Stimulated activated CD8-positive, alpha-beta memory T cell treated with anti-CD3 and anti-CD28 coated beads, Interleukin-4, amount 100 ng/mL, for 48 hours (primary cell): ENCODE measurements around the gene DPYSL3.
"Not testable (repeated sequence)": the region's sequence is repeated elsewhere in the genome, so short reads cannot be mapped to it uniquely, and the experiment has no call there.

ENCODE experiments used
- DNase-seq: peaks from one replicate; pipeline ENCODE4 v3.0.0-alpha.2; 2020

The DPYSL3 gene

DNA sequence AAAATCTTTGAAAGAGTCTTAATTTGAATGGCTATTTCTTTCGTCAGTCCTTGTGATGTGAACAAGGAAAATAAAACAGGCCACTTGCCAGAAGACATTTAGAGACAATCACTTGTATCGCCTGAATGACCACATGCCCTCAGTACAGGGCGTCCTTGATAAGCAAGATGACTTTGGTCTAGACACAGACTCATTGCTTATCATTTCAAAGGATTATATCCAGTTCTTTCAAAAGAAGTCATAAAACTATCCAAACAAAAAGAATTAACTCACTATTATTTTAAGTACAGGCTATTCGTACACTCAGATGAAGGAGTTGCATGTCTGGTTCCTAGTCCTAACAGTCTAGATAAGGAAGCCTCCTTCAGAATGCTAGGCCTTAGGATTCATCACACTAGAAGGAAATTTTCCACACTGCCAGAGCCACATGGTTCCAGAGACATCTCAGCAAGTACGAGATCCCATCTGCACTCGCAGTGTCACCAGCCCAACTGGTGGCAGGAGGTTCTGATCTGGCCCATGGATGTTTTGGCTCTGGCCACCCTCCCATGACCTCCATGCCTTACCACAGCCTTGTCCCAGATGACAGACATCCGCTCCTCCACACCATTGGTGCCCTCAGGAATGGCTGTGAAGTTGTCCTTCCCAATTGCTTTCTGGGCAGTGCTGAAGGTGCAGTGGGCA lies 109.6 kb downstream of the DPYSL3 start:
- no peak for DNase-seq

DNA sequence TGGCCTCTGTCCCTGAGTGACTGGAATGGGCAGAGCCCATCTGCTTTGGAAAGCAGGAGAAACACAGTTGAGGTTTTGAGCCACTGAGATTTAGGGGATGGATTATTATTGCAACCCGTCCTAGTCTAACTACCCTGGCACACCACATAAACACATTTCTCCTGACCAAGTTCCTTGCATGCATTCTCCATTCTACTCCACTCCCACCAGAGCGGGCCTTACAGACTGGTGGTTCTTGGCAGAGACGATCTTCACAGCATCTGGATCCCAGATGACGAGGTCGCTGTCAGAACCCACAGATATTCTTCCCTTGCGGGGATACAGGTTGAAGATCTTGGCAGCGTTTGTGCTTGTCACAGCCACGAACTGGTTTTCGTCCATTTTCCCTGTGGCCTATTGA lies 111.0 kb downstream of the DPYSL3 start:
- no peak for DNase-seq

DNA sequence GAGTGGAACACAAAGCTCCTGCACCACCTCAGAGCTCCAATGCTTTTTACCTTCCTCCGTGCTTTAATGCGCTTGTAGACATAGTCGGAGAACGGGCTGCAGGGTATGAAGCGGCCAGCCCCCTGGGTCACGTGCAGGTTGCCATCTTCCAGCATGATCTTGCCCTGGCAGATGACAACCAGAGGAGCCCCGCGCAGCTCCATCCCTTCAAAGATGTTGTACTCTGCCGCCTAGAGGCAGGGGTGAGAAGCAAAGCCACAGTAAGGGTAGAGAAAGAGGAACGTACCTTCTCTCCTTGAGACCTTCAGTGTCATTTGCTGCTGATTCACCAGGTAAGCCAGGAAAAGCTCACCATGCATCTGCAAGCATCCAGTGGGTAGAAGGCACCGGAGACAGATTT lies 112.3 kb downstream of the DPYSL3 start:
- no peak for DNase-seq

DNA sequence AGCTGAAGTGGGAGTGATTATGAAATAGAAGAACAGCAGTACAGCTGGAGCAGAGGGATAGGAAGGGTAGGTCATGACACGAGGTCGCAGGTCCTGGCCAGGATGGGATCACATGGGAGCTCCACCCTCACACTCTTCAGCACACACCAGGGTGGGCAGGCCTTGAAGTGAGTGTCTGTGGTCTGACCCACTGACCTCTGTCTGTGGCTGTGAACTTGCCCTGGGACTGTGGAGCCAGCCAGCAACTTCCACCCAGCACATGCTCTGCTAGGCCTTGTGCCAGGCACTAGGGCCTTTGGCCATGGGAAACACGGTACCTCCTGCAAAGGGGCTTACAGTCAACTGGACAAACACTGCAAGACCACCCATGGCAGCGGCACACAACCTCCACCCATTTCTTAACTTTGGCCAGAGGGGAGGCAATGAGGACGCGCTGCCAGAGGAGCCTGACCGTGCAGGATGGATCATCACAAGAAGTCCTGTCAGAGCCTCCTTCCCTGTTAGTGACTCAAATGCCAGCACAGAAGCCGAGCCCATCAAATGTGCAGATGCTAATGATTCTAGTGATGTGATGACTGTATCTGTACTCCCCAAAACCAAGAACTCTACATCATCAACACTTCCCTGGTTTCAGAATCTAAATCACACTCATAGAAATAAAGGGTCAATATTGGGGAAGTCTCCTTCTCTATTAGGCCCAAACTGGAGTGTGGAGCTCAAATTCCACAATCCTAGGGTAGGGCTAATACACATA lies 113.6 kb downstream of the DPYSL3 start:
- DNase-seq: no peak

DNA sequence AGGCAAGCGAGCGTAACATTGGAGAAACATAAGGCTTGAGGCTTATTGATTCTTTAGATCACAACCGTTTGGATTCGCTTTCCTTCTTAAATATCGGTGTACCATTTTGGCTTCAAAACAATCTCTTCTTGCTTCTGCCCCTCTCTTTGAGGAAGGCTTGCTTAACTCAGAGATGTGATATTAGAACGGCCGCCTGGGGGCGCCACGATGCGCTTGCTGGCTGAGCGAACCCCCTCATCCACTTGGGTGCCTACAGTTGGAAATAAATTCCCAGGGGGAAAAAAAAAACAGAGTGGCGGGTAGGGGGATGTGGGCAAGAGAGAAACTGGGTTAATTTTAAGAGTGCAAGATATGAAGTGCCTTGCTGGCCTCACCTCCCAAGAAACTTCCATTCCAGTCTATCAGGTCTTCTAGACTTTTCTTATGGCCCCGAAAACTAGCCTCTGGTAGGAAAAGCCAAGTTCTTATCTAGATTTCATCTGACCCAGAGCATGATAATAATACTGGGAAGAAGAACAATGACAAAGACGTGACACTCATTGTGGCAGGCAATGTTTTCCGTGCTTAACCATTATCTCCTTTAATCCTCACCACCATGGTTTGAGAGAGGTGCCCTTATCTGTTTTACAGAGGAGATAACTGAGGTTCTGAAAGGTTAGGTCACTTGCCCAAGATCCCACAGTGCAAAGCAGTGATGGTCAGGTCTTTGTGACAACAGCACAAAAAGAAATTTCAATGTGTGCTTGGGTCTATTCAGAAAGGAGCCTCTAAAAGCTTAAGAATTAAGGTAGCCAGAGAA lies 115.8 kb downstream of the DPYSL3 start:
- no peak for DNase-seq

DNA sequence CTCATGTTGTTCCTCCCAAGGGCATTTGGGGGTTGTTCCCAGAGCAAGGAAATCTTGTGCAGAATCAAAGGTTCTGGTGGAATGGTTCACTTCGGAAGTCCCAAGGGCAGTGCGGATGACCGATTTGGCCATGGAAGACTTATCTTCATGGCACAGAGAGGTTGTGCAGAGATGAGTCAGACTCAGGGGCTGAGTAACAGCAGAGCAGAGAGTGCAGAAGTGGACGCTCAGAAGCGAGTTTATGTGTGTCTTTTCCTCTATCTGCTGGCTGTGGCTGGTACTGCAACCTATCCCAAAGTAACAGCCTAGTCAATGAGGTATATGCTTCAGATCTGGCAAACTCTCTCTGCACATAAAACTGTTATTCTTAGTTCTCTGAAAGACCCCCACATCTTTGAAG lies 118.1 kb downstream of the DPYSL3 start:
- DNase-seq: no peak

DNA sequence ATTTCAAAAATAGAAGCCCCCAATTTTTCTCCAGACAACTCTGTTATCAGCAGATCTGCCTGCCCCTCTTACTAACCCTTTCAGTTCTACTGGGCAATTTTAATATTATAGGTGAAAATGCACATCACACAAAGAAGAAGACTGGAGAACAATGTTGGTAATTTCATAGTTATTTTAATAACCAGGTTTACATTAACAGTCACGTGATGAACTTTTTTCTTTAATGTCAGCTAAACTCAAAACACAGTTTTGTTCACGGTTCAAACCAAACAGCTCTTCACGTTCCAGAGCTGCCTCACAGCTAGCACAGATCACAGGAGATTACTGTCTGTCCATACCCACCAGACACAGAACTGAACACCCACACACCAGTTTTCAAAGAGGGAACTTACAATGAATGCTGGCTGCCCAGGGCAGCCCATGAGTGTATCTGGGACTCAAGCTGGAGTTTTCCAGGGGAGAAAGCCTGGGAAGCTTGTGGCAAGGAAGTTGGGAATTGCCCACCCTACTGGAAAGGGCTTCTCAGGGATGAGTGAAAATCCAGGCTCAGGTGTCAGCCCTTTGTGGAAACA lies 119.1 kb downstream of the DPYSL3 start:
- no peak for DNase-seq

DNA sequence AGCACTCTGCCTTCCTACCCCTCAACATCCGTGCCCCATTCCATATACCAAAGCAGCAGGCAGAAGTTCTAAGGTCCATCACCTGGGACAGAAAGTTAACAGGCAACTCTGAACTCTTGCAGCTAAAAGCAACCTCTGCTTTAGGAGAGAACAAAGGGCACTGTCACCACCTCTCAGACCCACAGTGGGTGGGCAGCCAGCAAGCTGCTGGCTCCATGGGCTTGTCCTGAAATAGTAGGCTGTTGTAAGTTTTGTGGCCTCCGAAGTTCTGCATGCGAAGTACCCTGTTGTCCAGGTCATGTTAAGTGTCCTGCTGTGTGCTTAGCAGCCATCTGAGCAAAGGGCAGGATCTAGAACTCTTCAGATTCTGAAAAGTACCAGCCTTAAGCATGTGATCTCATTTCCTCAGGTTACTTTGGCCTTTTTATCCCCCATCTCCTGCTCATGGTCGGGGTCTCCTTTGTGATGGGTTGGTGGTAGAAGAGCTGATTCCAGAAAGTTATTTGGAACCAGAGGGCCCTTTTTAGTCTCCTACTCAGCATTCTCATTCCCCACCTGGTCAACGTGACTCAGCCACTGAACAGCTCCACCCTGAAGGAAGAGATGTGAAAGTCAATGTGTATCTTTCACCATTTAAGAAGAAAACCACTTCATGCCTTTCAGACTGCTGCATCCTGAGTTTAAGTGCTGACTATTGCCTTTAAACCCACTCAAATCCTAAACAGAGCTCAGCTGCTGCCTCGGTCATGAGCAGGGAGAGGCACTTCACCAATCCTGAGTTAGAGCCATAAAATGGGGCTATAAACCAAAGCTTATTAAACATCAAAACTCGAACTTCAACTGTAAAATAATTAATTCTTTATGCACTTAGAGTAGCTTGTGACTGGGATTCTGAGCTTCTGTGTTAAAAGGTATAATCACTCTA lies 121.4 kb downstream of the DPYSL3 start:
- no peak for DNase-seq

DNA sequence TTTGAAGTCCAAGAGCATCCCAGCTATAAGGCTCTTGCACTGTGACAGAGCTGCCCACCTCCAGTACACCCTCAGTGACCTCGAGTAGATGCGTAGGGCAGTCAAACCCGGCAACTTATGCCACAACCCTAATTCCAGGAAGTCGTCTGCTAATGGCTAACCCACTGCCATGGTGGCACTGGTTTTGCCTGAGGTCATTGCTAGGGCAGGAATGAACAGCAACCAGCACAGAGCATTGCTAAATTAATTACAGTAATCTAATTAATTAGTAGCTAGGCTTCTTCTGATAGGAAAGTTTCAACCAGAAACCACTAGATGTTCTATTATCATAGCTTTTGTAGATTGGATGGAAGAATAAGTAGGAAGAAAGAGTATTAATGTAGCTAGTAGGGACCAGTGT lies 122.8 kb downstream of the DPYSL3 start:
- no peak for DNase-seq

DNA sequence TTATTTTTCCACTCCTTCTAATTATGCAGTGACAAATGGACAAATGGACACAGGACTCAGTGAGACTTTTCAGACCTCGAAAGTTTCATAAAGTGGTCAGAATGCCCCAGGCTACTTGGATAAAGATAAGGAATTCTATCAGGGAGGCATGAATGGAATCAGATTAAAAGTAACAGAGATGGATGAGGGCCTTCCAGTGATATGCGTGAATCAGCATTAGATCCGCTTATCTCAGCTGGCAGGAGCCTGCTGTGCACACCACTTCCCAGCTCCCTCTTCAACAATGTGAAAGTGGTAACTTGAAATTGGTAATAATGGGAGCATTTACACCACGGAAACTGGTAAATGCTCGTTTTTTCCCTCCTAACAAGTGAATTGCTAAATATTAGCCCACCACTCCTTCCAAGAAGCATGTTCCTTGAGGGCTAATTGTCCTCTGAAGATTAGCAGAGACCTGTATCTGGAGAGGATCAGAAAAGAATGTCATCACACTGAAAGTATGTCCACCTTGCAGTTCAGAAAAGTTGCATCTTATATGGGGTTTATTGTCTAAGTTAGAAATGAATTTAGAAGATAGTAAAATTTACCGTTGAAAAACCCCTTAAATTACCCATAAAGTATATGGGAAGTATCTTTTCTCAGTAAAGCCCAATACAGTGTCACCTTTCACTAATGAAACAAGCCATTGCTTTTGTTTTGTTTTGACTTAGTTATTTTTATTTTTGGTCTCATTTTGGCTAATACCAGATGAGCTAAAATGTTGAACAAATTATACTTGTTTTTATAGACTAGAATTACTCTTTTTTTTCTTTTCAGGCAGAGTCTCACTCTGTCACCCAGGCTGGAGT lies 125.3 kb downstream of the DPYSL3 start:
- DNase-seq: no peak

DNA sequence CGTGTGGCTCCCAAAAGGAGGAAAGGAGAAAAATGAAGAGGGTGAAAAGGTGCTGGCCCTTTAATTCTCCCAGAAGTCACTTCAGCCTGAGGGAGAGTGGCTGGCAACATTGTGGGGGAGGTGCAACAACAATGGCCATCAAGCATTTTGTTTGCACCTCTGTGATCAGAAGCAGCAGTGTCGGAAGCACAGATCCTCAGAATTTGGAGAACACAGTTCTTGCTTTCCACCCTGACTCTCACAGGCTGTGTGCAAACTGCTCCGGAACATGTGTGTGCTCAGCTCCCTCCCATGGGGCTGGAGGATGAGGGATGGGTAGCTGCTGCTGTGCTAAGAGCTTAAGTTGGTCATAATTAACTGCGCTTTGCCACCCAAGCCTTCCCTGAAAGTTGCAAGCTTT lies 127.1 kb downstream of the DPYSL3 start:
- DNase-seq: no peak

DNA sequence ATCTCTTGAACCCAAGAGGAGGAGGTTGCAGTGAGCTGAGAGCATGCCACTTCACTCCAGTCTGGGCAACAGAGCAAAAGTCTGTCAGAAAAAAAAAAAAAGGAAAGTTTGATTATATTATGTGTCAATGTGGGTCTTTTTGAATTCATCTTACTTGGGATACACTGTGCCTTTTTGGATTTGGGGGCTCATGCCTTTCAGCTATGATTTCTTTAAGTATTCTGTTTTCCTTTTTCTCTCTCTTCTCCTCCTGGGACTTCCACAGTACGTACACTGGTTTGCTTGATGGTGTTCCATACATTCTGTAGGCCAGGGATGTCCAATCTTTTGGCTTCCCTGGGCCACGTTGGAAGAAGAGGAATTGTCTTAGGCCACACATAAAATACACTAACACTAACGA lies 128.3 kb downstream of the DPYSL3 start:
- no peak for DNase-seq

DNA sequence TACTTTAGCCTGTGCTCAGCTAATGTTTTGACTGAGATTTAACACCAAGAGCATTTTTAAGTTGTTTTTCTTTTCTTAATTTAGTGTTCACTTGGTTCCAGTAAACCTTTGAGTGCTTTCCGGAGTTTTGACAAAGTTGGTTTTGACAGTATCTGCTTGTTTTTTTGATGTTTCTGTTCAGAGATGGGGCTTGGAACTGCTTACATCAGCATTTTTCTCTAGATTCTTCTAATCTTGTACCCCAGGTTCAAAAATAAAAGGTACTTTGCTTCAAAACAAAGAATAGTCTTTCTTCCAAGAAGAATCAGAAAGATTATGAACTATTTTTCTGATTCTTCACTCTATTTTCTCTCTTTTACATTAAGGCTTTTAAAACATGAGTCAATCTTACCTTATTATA lies 132.2 kb downstream of the DPYSL3 start:
- DNase-seq: no peak

DNA sequence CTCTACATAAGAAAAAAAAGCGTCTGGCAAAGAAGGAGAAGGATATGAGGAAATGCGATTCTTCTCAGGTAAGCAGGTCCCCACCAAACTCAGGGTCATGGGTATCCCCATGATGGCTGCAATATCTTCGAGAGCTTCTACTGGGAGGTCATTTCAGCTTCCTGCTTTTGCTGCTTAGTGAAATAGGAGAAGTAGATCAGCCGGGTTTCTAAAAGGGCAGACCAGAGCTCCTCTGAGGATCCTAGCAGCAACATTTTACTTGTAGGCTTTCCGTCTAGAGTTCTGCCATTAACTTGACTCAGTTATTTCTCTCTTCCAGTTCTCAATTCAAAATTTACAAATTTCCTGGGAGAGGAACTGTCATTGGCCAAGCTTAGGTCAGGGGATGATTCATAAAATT lies 134.7 kb downstream of the DPYSL3 start:
- no peak for DNase-seq

DNA sequence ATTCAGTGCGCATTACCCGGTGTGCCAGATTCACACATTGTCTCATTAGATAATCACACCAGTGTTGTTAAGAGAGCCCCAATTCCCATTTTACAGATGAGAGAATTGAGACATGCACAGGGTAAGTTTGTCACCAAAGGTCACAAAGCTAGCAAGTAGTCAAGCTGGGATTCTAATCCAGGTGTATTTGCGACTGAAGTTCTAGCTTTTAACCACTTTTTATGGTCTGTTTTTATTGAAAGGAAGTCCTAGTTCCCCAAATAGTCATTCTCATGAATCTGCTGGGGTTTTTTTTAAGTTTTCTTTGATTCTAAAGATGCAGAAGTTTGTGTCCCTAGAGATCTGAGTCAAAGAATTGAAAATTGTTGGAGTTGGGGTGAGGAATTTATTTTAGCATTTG lies 136.5 kb downstream of the DPYSL3 start:
- DNase-seq: no peak

DNA sequence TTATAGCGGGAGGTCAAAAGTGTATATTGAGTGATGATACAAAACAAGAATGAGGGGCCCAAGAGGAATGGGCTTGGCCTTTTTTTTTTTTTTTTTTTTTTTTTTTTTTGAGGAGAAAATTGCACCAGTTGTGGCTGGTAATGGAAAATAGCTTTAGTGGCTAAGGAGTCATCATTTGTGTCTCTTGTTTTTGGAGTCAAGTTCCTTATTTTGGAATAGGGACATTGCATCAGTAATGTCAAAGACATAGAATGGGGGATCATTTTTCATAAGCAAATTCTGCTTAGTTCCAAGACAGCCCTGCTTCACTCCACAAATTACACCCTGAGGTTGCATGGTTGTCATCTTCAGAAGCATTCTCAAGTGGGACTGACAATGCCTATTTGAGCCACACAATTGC lies 137.7 kb downstream of the DPYSL3 start:
- no peak for DNase-seq

DNA sequence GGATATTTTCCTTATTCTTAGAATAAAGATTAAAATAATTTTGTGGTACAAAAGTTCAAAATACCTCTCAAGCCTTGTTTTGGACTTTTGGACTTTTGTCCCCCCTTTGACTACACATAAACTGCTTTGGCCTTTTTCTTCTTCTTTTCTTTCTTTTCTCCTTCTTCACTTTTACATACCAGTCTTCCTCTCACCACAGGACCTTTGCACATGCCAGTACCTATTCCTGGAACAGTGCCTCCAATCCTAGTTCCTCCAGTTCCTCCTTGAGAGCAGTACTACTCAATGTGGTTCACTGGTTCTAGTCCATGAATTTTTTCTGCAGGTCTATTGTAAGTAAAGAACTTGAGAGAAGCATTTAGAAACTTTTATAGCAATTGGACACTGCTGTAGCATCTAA lies 138.6 kb downstream of the DPYSL3 start:
- no peak for DNase-seq

DNA sequence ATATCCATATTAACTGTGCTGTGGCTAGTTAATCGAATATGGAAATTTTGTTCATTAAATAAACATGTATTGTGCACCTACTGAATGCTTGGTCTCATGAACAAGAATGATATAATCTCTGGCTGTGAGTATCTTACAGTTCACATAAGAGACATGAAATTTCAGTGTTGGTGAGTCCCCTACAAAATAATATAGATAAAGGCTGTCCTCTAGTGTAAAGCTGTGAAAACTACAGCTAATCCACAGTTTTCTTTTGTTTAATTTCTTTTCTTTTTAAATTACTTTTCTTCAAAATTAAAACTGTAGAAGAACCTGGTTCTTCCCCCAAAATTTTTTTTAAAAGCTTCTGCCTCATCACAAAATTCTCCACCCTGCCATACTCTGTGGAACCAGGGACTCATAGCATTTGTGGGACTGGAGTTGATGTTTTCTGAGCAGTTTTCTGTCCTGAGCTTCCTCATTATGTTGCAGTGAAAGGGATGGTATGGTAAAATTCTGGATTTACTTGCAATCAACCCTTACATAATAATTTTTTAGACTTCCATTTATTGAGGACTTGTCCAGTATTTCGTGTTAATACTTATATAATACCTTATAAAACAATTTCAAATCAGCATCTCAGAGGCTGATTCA lies 140.0 kb downstream of the DPYSL3 start:
- no peak for DNase-seq

DNA sequence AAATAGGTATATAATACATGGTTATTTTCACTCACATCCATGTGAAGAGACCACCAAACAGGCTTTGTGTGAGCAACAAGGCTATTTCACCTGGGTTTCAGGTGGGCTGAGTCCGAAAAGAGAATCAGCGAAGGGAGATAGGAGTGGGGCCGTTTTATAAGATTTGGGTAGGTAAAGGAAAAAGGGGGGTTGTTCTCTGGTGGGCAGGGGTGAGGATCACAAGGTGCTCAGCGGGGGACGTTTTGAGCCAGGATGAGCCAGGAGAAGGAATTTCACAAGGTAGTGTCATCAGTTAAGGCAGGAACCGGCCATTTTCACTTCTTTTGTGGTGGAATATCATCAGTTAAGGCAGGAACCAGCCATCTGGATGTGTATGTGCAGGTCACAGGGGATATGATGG lies 142.5 kb downstream of the DPYSL3 start:
- DNase-seq: not testable (repeated sequence)

DNA sequence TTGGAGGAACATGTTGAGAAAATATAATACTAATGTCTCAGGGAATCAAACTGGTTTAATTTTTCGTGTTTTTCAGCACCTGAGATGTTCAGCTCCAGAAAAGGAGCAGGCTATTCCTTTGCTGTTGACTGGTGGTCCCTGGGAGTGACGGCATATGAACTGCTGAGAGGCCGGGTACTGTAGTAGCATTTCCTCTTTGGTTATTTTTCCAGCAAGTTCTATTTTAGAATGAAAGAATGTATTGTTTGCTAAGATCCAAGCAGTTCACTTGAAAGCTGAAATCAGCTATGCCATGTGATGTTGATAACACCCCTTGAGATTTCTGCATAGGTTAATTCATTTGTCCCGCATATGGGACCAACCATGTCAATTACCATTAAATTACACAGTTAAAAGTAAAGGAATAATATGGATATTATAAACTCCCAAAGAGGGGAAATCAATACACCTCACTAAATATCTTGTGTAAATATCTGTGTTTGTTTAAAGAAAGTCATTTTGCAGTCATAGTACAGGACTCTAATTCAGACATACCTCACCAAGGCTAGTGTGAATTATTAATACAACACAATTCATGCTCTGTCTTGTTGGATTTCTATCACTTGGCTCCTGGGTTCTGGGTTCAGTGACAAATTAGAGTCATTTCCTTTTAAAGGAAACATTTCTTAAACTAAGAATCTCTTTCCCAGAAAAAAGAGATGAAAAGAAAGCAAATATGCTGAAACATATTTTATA lies 148.3 kb downstream of the DPYSL3 start:
- no peak for DNase-seq
